ENCODE measurements around the gene COL4A1. TPM values are rescaled to one million over a fixed set of nuclear protein-coding genes. Genes with fewer than 3 reads are reported as not detected.

Gene COL4A1
- total RNA-seq, 2 experiments from 2014 or later = not detected

DNA sequence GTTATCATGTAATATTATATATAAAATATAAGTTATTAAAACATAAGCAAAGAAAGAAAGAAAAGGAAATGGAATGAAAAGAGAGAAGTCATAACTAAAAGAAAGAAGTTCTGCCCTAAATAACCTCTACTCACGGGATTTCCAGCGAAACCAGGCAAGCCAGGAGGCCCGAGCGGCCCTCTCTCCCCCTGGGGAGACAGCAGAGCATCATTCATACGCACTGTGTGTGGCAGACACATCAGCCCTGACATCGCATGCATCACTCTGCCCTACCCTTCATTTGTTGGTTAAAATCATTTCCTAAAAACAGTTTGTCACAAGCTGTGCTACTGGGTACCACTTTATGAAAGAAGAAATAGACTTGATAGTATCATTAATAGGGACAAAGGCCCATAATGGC lies 95.2 kb downstream of the COL4A1 start:
- H3K9me3 Mint-ChIP-seq (ENCODE audit: low read depth) = no peaks in the 10 kb centered on the region
- no peak overlapping the region for H3K27ac Mint-ChIP-seq
- DNase-seq (no peak), ATAC-seq (no peak)
- CTCF ChIA-PET = no interaction called here
- no peaks in the 10 kb centered on the region for H3K27me3 Mint-ChIP-seq
- H3K4me3 Mint-ChIP-seq = no peak overlapping the region
- H3K36me3 Mint-ChIP-seq = no peaks in the 10 kb centered on the region
- H3K4me1 Mint-ChIP-seq = no peaks in the 10 kb centered on the region

DNA sequence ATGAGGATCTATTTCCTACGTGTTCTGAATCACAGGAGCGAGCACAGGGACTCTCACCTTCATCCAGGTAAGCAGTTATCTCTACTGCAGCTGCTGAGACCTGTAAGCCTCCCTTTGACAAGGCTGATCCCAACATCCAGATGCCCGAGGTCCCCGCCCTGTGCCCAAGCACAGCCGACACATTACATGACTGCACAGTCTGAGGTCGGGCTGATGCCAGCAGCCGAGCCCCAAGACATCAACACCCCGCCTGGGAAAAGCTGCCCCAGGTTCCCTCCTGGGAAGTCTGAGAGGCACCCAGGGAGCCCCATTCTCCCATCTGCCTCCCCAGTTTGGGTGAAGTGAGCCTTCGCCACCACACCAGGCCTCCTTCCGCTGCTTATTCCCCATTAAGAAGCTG lies 95.9 kb downstream of the COL4A1 start:
- H3K27me3 Mint-ChIP-seq = no peaks in the 10 kb centered on the region
- DNase-seq (no peak), ATAC-seq (no peak)
- no peaks in the 10 kb centered on the region for H3K36me3 Mint-ChIP-seq
- H3K9me3 Mint-ChIP-seq (ENCODE audit: low read depth) = no peaks in the 10 kb centered on the region
- CTCF ChIA-PET = no interaction called here
- no peaks in the 10 kb centered on the region for H3K4me1 Mint-ChIP-seq
- H3K27ac Mint-ChIP-seq = no peak overlapping the region
- no peak overlapping the region for H3K4me3 Mint-ChIP-seq

DNA sequence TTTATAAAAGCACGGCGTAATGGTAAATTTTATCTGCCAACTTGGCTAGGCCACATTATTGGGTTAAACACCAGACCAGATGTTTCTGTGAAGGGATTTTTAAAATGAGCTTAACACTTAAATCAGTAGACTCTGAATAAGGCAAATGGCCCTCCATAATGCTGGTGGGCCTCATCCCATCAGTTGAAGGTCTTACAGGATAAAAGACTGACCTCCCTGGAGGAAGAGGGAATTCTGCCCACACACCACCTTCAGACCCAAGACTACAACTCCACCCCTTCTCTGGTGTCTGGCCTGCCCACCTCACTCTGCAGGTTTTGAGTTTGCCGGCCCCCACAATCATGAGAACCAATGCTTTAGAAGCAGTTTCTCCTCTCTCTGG lies 96.4 kb downstream of the COL4A1 start:
- Mint-ChIP-seq H3K27ac (no peak overlapping the region), H3K36me3 (no peaks in the 10 kb centered on the region), H3K9me3 (ENCODE audit: low read depth) (no peaks in the 10 kb centered on the region), H3K4me3 (no peak overlapping the region), H3K4me1 (no peaks in the 10 kb centered on the region), H3K27me3 (no peaks in the 10 kb centered on the region)
- ATAC-seq (no peak), DNase-seq (no peak)
- CTCF ChIA-PET = no interaction called here

DNA sequence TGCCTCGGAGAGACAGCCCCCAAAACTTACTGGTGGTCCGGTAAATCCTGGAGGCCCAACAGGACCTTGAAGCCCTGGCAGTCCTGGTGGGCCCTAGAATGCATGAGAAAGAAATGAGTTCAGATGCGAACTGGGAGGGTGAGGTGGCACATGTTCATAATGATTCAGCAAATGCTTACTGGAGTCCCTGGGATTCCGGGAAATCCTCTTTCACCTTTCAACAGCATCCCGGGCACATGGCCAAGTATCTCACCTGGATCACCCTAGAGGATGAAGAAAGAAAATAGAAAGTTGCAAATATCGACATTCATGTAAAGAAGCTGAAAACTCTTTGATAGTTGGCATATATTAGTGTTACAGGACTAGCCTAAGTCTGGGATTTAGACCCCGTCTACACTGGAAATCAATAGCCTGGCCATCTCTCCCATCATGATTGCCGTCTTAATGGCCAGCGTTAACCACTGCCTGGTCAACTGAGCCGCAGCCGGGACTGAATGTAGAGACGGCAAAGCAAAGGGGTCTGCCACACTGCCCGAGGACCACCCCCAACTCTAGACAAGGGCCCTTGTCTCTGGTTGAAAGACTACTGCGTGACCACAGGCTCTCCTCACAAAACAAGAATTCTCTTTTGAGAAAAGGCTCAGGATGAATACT lies 96.9 kb downstream of the COL4A1 start:
- Mint-ChIP-seq H3K36me3 (no peaks in the 10 kb centered on the region), H3K27me3 (no peaks in the 10 kb centered on the region), H3K9me3 (ENCODE audit: low read depth) (no peaks in the 10 kb centered on the region), H3K27ac (no peak overlapping the region), H3K4me1 (no peaks in the 10 kb centered on the region), H3K4me3 (no peak overlapping the region)
- CTCF ChIA-PET = no interaction called here
- no peak for DNase-seq
- no peak for ATAC-seq

DNA sequence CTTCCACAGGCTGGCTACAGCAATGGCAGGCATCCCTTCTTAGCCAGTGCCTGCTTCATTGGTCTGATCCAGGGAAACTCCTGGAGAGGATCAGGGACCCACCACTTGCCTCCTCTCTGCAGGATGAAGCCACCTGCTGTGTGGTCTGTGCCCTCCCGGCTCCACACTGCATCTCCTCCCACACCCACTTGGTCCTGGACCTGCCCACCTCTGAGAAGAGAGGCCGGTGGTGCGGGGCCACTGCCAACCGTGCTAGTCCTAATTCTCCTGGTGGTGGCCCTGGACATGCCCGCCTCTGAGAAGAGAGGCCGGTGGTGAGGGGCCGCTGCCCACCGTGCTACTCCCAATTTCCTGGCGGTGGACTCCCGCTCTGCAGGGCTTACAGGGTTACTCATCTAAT lies 98.8 kb downstream of the COL4A1 start:
- Mint-ChIP-seq H3K27me3 (no peaks in the 10 kb centered on the region), H3K9me3 (ENCODE audit: low read depth) (no peaks in the 10 kb centered on the region), H3K4me1 (no peaks in the 10 kb centered on the region), H3K4me3 (no peak overlapping the region), H3K27ac (no peak overlapping the region), H3K36me3 (no peaks in the 10 kb centered on the region)
- DNase-seq (no peak), ATAC-seq (no peak)
- CTCF ChIA-PET = no interaction called here

DNA sequence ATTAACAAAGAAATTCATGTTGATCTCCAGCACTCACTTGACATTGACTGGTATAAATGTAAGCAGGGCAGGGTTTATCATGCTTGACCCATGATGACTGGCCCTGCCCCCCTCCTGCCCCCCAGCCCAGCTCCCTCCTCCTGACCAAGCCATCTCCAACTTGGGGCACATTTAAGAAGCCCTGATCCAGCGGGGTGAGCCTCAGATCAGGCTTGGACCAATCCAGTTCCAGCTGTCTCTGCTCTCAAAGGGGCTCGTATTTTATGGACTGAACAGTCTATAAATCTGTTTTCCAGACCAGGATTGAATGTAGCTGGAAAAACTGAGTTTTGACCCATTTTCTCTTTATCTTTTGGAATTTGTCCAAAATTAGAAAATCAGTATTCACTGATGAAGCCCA lies 100.0 kb downstream of the COL4A1 start:
- no peaks in the 10 kb centered on the region for H3K9me3 Mint-ChIP-seq (ENCODE audit: low read depth)
- DNase-seq = no peak
- CTCF ChIA-PET = no interaction called here
- H3K27me3 Mint-ChIP-seq = no peaks in the 10 kb centered on the region
- H3K4me1 Mint-ChIP-seq = no peaks in the 10 kb centered on the region
- ATAC-seq = no peak
- H3K27ac Mint-ChIP-seq = no peak overlapping the region
- no peak overlapping the region for H3K4me3 Mint-ChIP-seq
- H3K36me3 Mint-ChIP-seq = no peaks in the 10 kb centered on the region

DNA sequence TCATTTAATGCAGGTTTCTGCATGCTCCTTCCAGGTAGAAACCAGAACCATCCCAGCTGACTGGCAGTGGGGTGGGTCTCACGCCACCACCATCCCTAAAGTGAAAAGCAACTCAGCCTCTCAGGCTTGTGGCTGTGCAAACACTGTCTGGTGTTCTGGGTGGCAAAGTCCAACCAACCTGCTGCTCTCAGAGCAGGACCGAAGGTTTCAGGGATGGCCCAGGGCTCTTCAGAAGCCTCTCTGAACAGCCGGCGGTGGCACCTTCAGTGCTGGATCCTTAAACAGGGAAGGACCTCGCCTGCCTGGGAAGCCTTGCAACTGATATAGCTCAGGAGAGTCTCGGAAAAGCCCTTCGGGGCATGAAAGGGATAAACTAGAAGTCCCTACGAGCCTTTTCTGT lies 100.8 kb downstream of the COL4A1 start:
- Mint-ChIP-seq H3K4me3 (no peak overlapping the region), H3K36me3 (no peaks in the 10 kb centered on the region), H3K27me3 (no peaks in the 10 kb centered on the region), H3K9me3 (ENCODE audit: low read depth) (no peaks in the 10 kb centered on the region), H3K27ac (no peak overlapping the region), H3K4me1 (no peaks in the 10 kb centered on the region)
- ATAC-seq = no peak
- DNase-seq = no peak
- CTCF ChIA-PET = no interaction called here

DNA sequence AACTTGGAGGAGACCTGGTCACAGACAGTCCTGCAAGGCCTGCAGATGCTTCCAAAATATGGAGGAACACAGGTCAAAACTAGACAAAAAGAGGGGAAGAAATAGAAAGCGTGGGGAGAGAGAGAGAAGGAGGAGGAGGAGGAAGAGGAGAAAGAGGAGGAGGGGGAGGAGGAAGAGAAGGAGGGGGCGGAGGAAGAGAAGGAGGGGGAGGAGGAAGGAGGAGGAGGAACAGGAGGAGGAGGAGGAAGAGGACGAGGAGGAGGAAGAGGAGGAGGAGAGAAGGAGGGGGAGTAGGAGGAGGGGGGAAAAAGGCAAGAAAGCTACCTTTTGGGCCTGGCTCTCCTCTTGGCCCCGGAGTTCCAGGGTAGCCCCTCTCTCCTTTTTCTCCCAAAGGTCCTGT lies 105.8 kb downstream of the COL4A1 start:
- Mint-ChIP-seq H3K27ac (no peak overlapping the region), H3K4me3 (no peak overlapping the region), H3K27me3 (no peaks in the 10 kb centered on the region), H3K36me3 (no peaks in the 10 kb centered on the region), H3K9me3 (ENCODE audit: low read depth) (no peaks in the 10 kb centered on the region), H3K4me1 (no peaks in the 10 kb centered on the region)
- no peak for DNase-seq
- ATAC-seq = no peak
- CTCF ChIA-PET = no interaction called here

DNA sequence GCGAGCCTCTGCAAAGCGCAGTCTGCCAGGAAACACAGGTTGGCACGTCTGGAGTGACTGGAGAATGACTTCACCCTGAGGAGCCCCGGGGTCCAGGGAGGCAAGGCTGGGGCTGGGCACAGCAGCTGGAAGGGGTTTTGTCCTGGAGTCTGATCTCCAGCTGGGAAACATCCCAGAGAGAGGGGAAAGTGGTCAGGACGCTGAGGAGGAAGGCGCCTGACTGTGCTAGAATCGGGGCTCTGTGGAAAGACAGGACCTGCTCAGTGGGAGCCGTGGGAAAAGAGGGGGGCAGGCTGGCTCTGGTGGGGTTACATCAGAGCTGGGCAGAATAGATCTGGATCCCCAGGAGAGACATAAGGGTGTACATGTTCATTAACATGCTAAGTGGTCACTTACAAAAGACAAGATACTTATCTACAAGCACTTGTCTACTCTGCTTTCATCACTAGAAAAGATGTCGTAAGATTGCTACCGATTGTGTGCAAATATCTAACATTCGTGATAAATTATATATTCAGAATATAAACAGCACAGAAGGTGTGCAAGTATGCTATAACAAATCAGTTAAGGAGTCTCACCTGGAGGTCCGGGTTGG lies 106.6 kb downstream of the COL4A1 start:
- H3K4me3 Mint-ChIP-seq = no peak overlapping the region
- H3K27ac Mint-ChIP-seq = no peak overlapping the region
- DNase-seq (no peak), ATAC-seq (no peak)
- H3K4me1 Mint-ChIP-seq = no peaks in the 10 kb centered on the region
- no peaks in the 10 kb centered on the region for H3K27me3 Mint-ChIP-seq
- CTCF ChIA-PET = no interaction called here
- H3K9me3 Mint-ChIP-seq (ENCODE audit: low read depth) = no peaks in the 10 kb centered on the region
- no peaks in the 10 kb centered on the region for H3K36me3 Mint-ChIP-seq

DNA sequence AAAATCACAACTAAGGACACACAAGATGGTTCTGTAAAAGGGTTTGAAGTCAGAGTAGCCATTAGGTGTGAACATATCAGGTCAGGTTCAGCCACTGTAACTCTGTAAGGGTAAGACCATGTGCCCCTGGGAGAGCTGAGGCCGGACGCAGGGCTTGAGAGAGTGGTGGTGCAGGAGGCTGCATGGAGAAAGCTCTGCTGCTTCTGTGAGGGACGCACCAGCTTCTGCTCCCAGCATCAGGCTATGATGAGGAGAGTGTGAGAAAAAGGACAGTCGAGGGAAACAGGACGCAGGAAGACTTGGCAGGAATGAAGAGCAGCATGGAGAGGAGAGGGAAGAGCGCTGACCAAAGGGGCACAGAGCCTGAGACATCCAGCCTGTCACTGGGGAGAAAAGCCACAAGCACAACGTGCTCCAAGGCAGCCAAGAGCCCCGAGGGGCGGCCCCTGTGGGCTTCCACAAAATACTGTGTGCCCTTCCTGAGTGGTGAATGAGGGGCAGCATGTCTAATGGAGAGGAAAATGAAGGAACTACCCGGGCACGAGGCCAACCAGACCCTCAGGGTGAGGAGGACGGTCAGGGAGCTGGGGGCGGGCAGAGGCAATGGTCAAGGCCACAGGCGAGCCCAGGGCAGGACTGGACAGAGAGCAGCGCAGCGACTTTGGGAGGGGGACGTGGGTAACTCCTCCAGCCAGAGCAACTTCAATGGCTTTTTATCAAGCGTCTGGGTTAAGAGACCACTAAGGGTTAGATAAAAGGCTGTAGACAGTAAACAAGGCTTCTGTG lies 107.7 kb downstream of the COL4A1 start:
- H3K36me3 Mint-ChIP-seq = no peaks in the 10 kb centered on the region
- no peak overlapping the region for H3K27ac Mint-ChIP-seq
- no peak for DNase-seq
- CTCF ChIA-PET = no interaction called here
- no peaks in the 10 kb centered on the region for H3K27me3 Mint-ChIP-seq
- no peak overlapping the region for H3K4me3 Mint-ChIP-seq
- ATAC-seq = no peak
- no peaks in the 10 kb centered on the region for H3K4me1 Mint-ChIP-seq
- H3K9me3 Mint-ChIP-seq (ENCODE audit: low read depth) = no peaks in the 10 kb centered on the region

DNA sequence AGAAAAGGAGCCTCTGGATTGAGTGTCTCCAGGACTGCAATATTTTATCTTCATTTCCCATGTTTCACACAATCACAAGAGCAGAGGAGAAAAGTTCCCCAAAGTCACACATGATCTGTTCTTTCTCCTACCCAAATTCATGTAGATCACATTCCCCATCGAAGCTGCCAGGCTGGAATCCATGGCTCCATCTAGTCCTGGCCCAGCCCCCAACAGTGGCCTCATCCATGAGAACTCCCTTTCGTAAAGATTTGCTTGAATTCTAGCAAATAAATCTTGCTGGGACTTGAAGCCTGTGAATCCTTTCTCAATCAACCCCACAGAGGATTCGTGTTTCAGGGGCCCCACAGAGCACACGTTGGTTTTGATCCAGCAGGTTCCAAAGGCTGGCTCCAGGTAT lies 109.5 kb downstream of the COL4A1 start:
- Mint-ChIP-seq H3K36me3 (no peaks in the 10 kb centered on the region), H3K27ac (no peak overlapping the region), H3K4me1 (no peaks in the 10 kb centered on the region), H3K9me3 (ENCODE audit: low read depth) (no peaks in the 10 kb centered on the region), H3K27me3 (no peaks in the 10 kb centered on the region), H3K4me3 (no peak overlapping the region)
- CTCF ChIA-PET = no interaction called here
- DNase-seq (no peak), ATAC-seq (no peak)

DNA sequence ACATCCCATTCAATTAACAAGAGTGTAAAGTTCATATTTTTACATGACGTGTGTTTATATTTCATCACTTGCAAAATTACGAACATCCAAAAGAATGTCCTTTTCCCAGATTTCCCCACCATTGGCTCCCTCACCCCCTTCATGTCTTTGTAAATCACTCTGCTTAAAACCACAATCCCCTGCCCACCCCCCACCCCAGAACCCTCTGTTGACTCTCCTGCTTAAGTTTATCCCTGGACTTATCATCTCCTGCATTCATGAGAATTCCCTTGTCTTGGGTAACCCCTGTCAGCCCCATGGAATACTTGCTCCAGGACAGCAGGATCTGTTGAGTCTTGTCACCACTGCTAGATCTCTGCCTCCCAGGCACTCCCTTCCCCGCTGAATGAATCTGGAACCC lies 109.9 kb downstream of the COL4A1 start:
- H3K36me3 Mint-ChIP-seq = no peaks in the 10 kb centered on the region
- no peak for DNase-seq
- no peaks in the 10 kb centered on the region for H3K9me3 Mint-ChIP-seq (ENCODE audit: low read depth)
- H3K4me3 Mint-ChIP-seq = no peak overlapping the region
- CTCF ChIA-PET = no interaction called here
- no peak for ATAC-seq
- H3K4me1 Mint-ChIP-seq = no peaks in the 10 kb centered on the region
- H3K27me3 Mint-ChIP-seq = peaks cover 2% of the 10 kb centered on the region
- no peak overlapping the region for H3K27ac Mint-ChIP-seq

DNA sequence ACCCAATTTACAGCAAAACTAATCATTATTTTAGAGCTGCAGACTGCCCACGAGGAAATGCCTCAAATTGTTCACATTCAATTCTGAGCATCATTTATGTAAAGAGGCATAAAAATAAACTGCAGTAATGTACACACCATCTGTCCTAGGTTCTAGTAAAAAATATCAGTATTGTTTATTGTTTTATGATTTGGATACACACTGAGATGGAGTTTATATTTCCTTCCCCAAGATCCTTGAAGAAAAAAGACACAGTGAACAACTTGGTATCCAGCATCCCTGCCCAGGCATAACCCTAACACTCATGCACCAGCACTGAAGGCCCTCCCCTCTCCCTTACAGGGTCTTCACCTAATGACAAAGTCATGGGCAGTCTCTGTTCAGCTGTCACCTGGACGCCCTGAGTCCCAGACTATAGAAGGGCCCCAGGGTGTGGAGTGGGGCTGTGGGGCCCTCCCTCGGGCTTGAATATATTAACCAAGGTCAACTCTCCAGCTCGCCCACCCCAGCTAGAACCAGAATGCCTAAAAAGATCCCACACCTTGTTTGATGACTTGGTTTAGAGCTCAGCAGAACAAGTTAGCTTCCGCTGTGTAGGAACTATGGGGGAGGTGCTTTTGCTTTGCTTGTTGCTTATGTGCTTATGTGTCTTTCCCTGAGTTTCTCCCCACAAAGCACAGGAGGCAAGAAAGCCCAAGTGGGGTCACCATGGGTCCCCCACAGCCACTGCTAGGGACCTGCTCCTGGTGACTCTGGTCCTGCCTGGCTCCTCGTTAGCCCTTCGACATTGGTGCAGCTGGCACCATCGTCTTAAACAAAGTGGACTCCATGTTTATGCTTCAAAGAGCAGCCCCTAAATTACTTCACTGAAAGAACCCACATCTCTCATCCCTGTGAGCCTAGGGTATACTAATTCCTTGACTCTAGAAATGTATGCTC lies 111.1 kb downstream of the COL4A1 start:
- Mint-ChIP-seq H3K9me3 (ENCODE audit: low read depth) (no peaks in the 10 kb centered on the region), H3K27ac (no peak overlapping the region), H3K27me3 (peaks cover 6% of the 10 kb centered on the region), H3K4me1 (no peaks in the 10 kb centered on the region), H3K4me3 (no peak overlapping the region), H3K36me3 (no peaks in the 10 kb centered on the region)
- ATAC-seq (no peak), DNase-seq (no peak)
- CTCF ChIA-PET = no interaction called here
